T-cell (primary cell): ENCODE measurements around the gene CDC42SE2. TPM values are rescaled to one million over a fixed set of nuclear protein-coding genes. Genes with fewer than 3 reads are reported as not detected.
"Not testable (repeated sequence)": the region's sequence is repeated elsewhere in the genome, so short reads cannot be mapped to it uniquely, and the experiment has no call there.

Source experiments
- ATAC-seq, 4 experiments: fragments of 200-7000 bp in 3 of 4; fragments of 150-1000 bp in 1 of 4; cut with Tn5 transposase; replicated peaks in 1 of 4; 1 replicate in 3 of 4; 2 replicates in 1 of 4; pipeline ENCODE4 v1.10.0; 2021; ENCODE audit warnings: moderate library complexity in 3 of 4, mild to moderate bottlenecking in 2 of 4, moderate number of reproducible peaks in 1 of 4
- CTCF ChIA-PET, 2 donors: fragments of 300-600 bp; sonication (Branson Sonifier 250); formaldehyde crosslinking; loops; one replicate each; lab custom pipeline; 2022; ENCODE audit warnings: antibody characterized with exemption in 2 of 2; lab: Charles Lee
- POLR2A ChIA-PET, 2 donors: fragments of 300-600 bp; sonication (Branson Sonifier 250); formaldehyde crosslinking; loops; one replicate each; lab custom pipeline; 2022; ENCODE audit warnings: antibody characterized with exemption in 2 of 2; lab: Charles Lee
- DNase-seq, 35 experiments: peaks; one replicate each; pipeline versions ENCODE4 v3.0.0 to v3.0.0-alpha.2; 2013 to 2023
- H3K27ac ChIP-seq: one replicate; pipeline ENCODE4 v1.5.1; 2013; ENCODE audit warnings: low read length
- H3K27me3 ChIP-seq, 2 experiments: replicated peaks in 1 of 2; 1 replicate in 1 of 2; 2 replicates in 1 of 2; pipeline versions ENCODE4 v1.6.1 to v1.7.0; 2013; ENCODE audit warnings: low read length in 1 of 2, mixed read lengths in 1 of 2; ENCODE audit not compliant: control insufficient read depth in 2 of 2, insufficient read depth in 2 of 2; ENCODE audit errors: extremely low read depth in 1 of 2
- H3K36me3 ChIP-seq, 2 donors: 1 replicate in 1 of 2; 2 replicates in 1 of 2; pipeline versions ENCODE4 v1.6.1 to v1.7.0; 2013; ENCODE audit warnings: low read length in 1 of 2; ENCODE audit not compliant: control insufficient read depth in 2 of 2, insufficient read depth in 1 of 2; ENCODE audit errors: extremely low read depth in 1 of 2
- H3K4me1 ChIP-seq, 2 experiments: 1 replicate in 1 of 2; 2 replicates in 1 of 2; pipeline versions ENCODE4 v1.6.1 to v1.7.0; 2013; ENCODE audit warnings: low read length in 2 of 2, mixed read lengths in 1 of 2; ENCODE audit not compliant: insufficient read depth in 2 of 2, control insufficient read depth in 1 of 2; ENCODE audit errors: extremely low read depth in 1 of 2
- H3K4me3 ChIP-seq, 2 donors: 1 replicate in 1 of 2; 2 replicates in 1 of 2; pipeline versions ENCODE4 v1.5.1 to v1.7.0; 2013; ENCODE audit warnings: mild to moderate bottlenecking in 2 of 2, low read length in 1 of 2, moderate library complexity in 1 of 2; ENCODE audit not compliant: control insufficient read depth in 1 of 2; ENCODE audit errors: extremely low read depth in 1 of 2
- H3K9me3 ChIP-seq: 2 replicates; pipeline ENCODE4 v1.7.0; 2013
- H3K27ac Mint-ChIP-seq, 2 donors: one replicate each; pipeline ENCODE4 v1.8.0; 2020 to 2021; ENCODE audit warnings: mild to moderate bottlenecking in 2 of 2, mixed read lengths in 2 of 2
- H3K27me3 Mint-ChIP-seq, 2 donors: one replicate each; pipeline ENCODE4 v1.8.0; 2021 to 2022; ENCODE audit warnings: mixed read lengths in 2 of 2
- H3K36me3 Mint-ChIP-seq: one replicate; pipeline ENCODE4 v1.8.0; 2021; ENCODE audit warnings: mixed read lengths
- H3K4me1 Mint-ChIP-seq, 3 donors: one replicate each; pipeline ENCODE4 v1.8.0; 2020 to 2022; ENCODE audit warnings: mixed read lengths in 3 of 3, mild to moderate bottlenecking in 1 of 3
- H3K4me3 Mint-ChIP-seq, 3 donors: one replicate each; pipeline ENCODE4 v1.8.0; 2020 to 2022; ENCODE audit warnings: mild to moderate bottlenecking in 3 of 3, mixed read lengths in 3 of 3, moderate library complexity in 3 of 3
- H3K9me3 Mint-ChIP-seq, 3 donors: one replicate each; pipeline ENCODE4 v1.8.0; 2020 to 2022; ENCODE audit warnings: mixed read lengths in 3 of 3
- WGBS: methylation state at CpG from one replicate; pipeline ENCODE4 v1.1.5; 2013; ENCODE audit warnings: missing lambda C conversion rate; ENCODE audit not compliant: insufficient coverage; 5-methylcytosine and 5-hydroxymethylcytosine counted together
- total RNA-seq, 35 experiments: library from RNA in 6 of 35; stranded (reverse) in 6 of 35; fragments of 120-200 nt in 1 of 35; gene quantifications; one replicate each; pipeline versions ENCODE4 v1.2.1 to v1.2.4 and lab custom pipeline; 2013 to 2026

Gene CDC42SE2
- total RNA-seq, 5 donors from 2014 or later (not counting 1 experiment from before 2014, with no cell fraction given), result 229 to 259 (median 238) TPM

- H3K4me3 ChIP-seq, result no peak overlapping the region
- H3K4me1 ChIP-seq, result peaks cover 36 to 39% of the 10 kb centered on the region in 2 experiments
- DNase-seq, result peak in 26 of 35 experiments; percentile 11 to 90 (median 48)
- peaks cover 90 to 91% (median 91%) of the 10 kb centered on the region in 3 donors for H3K4me1 Mint-ChIP-seq
- peak; percentile 89 to 97 (median 96) for ATAC-seq
- H3K9me3 Mint-ChIP-seq, result no peaks in the 10 kb centered on the region
- H3K36me3 ChIP-seq, result peaks cover 5 to 78% of the 10 kb centered on the region in 2 donors
- CTCF ChIA-PET, result interaction anchor here in 1 of 2 donors (0.5 to 1.2 kb wide), 3 partner anchors 12 to 172 kb away, joined by 3 to 4 read pairs (median 3); no protein-coding TSS in a partner anchor
- POLR2A ChIA-PET, result interaction anchor here (0.6 to 0.7 kb wide), 2 partner anchors 9 to 118 kb away, joined by 3 to 4 read pairs; no protein-coding TSS in a partner anchor
- no peaks in the 10 kb centered on the region for H3K9me3 ChIP-seq
- no peaks in the 10 kb centered on the region for H3K27me3 ChIP-seq
- H3K27ac Mint-ChIP-seq, result peak overlapping the region; percentile 85 to 95
- no CpG with 5 or more reads among the region's 4 CpGs for WGBS
- peak overlapping the region; percentile 28 to 68 (median 56) for H3K4me3 Mint-ChIP-seq
- H3K27ac ChIP-seq, result peak overlapping the region; percentile 95
- no peaks in the 10 kb centered on the region for H3K27me3 Mint-ChIP-seq
- peaks cover 84% of the 10 kb centered on the region for H3K36me3 Mint-ChIP-seq
Measured at GRCh38 chr5:131394128-131394527, 130.3 kb downstream of the CDC42SE2 start.

- Mint-ChIP-seq H3K4me1 (peaks cover 77 to 84% (median 78%) of the 10 kb centered on the region in 3 donors), H3K27ac (peak overlapping the region; percentile 88 to 92), H3K4me3 (peak overlapping the region; percentile 3 to 60 (median 42)), H3K36me3 (peaks cover 81% of the 10 kb centered on the region), H3K9me3 (peaks cover 0 to 4% (median 0%) of the 10 kb centered on the region in 3 donors), H3K27me3 (no peaks in the 10 kb centered on the region)
- peaks cover 11 to 80% of the 10 kb centered on the region in 2 donors for H3K36me3 ChIP-seq
- no peak overlapping the region for H3K4me3 ChIP-seq
- POLR2A ChIA-PET, result interaction anchor here (0.7 to 1.5 kb wide), 6 partner anchors 10 to 138 kb away, joined by 3 to 5 read pairs (median 3); no protein-coding TSS in a partner anchor
- no peak for DNase-seq
- CTCF ChIA-PET, result interaction anchor here (0.6 to 1.7 kb wide), 5 partner anchors 12 to 131 kb away, joined by 3 to 4 read pairs (median 3); no protein-coding TSS in a partner anchor
- no peak for ATAC-seq
- WGBS, result no CpG with 5 or more reads among the region's 3 CpGs
- peak overlapping the region; percentile 95 for H3K27ac ChIP-seq
- peaks cover 29 to 33% of the 10 kb centered on the region in 2 experiments for H3K4me1 ChIP-seq
- no peaks in the 10 kb centered on the region for H3K9me3 ChIP-seq
- no peaks in the 10 kb centered on the region for H3K27me3 ChIP-seq
Measured at GRCh38 chr5:131396015-131396414, 132.2 kb downstream of the CDC42SE2 start.

GRCh38 chr5:131396630-131397273 is 132.9 kb downstream of the CDC42SE2 start:
- no peak overlapping the region for H3K4me3 ChIP-seq
- Mint-ChIP-seq H3K4me3 (peak overlapping the region in 2 of 3 donors; percentile 42 to 60), H3K4me1 (peaks cover 70 to 77% (median 76%) of the 10 kb centered on the region in 3 donors), H3K27me3 (no peaks in the 10 kb centered on the region), H3K36me3 (peaks cover 77% of the 10 kb centered on the region), H3K9me3 (peaks cover 0 to 4% (median under 1%) of the 10 kb centered on the region in 3 donors), H3K27ac (peak overlapping the region; percentile 88 to 92)
- POLR2A ChIA-PET, result interaction anchor here (0.6 to 1.5 kb wide), 7 partner anchors 10 to 149 kb away, joined by 3 to 11 read pairs (median 3); no protein-coding TSS in a partner anchor
- H3K36me3 ChIP-seq, result peaks cover 6 to 72% of the 10 kb centered on the region in 2 donors
- H3K27ac ChIP-seq, result peak overlapping the region; percentile 95
- H3K9me3 ChIP-seq, result no peaks in the 10 kb centered on the region
- H3K27me3 ChIP-seq, result no peaks in the 10 kb centered on the region
- ATAC-seq (no peak), DNase-seq (no peak)
- H3K4me1 ChIP-seq, result peaks cover 29 to 33% of the 10 kb centered on the region in 2 experiments
- CTCF ChIA-PET, result interaction anchor here (0.8 to 1.7 kb wide), 4 partner anchors 15 to 131 kb away, joined by 3 to 4 read pairs (median 3); no protein-coding TSS in a partner anchor
- no CpG with 5 or more reads among the region's 5 CpGs for WGBS

GRCh38 chr5:131399007-131399406 is 135.2 kb downstream of the CDC42SE2 start:
- Histone ChIP-seq H3K27ac (peak overlapping the region; percentile 26), H3K4me1 (peaks cover 15 to 24% of the 10 kb centered on the region in 2 experiments), H3K36me3 (peaks cover 6 to 56% of the 10 kb centered on the region in 2 donors)
- POLR2A ChIA-PET, result interaction anchor here in 1 of 2 donors (0.6 kb wide), 1 partner anchor 39 kb away, joined by 3 read pairs; no protein-coding TSS in a partner anchor
- H3K27me3 Mint-ChIP-seq, CTCF ChIA-PET, ATAC-seq, DNase-seq, H3K4me3 ChIP-seq, H3K9me3 ChIP-seq, H3K27me3 ChIP-seq: not testable (repeated sequence)
- WGBS, result 94% methylated on average over 5 of the region's 6 CpGs
- Mint-ChIP-seq H3K4me1 (peaks cover 50 to 58% (median 54%) of the 10 kb centered on the region in 3 donors), H3K27ac (peak overlapping the region; percentile 70 to 84), H3K4me3 (peak overlapping the region in 1 of 3 donors; percentile 31), H3K36me3 (peaks cover 75% of the 10 kb centered on the region), H3K9me3 (peaks cover 5 to 18% (median 11%) of the 10 kb centered on the region in 3 donors)

GRCh38 chr5:131400585-131400984 is 136.7 kb downstream of the CDC42SE2 start:
- ATAC-seq, result no peak
- H3K27ac ChIP-seq, result peak overlapping the region; percentile 10
- no peaks in the 10 kb centered on the region for H3K27me3 ChIP-seq
- ChIA-PET CTCF (interaction anchor here (0.6 to 0.7 kb wide), 4 partner anchors 19 to 242 kb away, joined by 3 to 7 read pairs (median 3); no protein-coding TSS in a partner anchor), POLR2A (no interaction called here)
- Mint-ChIP-seq H3K9me3 (peaks cover 5 to 18% (median 11%) of the 10 kb centered on the region in 3 donors), H3K27ac (peak overlapping the region; percentile 60 to 79), H3K4me3 (no peak overlapping the region), H3K4me1 (peaks cover 40 to 54% (median 41%) of the 10 kb centered on the region in 3 donors), H3K27me3 (no peaks in the 10 kb centered on the region), H3K36me3 (peaks cover 80% of the 10 kb centered on the region)
- peaks cover 8 to 13% of the 10 kb centered on the region in 2 experiments for H3K4me1 ChIP-seq
- H3K9me3 ChIP-seq, result peaks cover 2% of the 10 kb centered on the region
- 100% methylated on average over 2 of the region's 3 CpGs for WGBS
- H3K36me3 ChIP-seq, result peaks cover 6 to 48% of the 10 kb centered on the region in 2 donors
- no peak overlapping the region for H3K4me3 ChIP-seq
- DNase-seq, result no peak

GRCh38 chr5:131405674-131406073 is 141.8 kb downstream of the CDC42SE2 start:
- peaks cover 5 to 17% (median 11%) of the 10 kb centered on the region in 3 donors for H3K9me3 Mint-ChIP-seq
- H3K36me3 Mint-ChIP-seq, result peaks cover 81% of the 10 kb centered on the region
- peaks cover 5 to 22% (median 21%) of the 10 kb centered on the region in 3 donors for H3K4me1 Mint-ChIP-seq
- Histone ChIP-seq H3K27me3 (no peaks in the 10 kb centered on the region), H3K4me3 (no peak overlapping the region), H3K4me1 (no peaks in the 10 kb centered on the region), H3K9me3 (peaks cover 2% of the 10 kb centered on the region), H3K27ac (no peak overlapping the region), H3K36me3 (peaks cover 16 to 36% of the 10 kb centered on the region in 2 donors)
- peak in 3 of 4 experiments; percentile 18 to 30 (median 21) for ATAC-seq
- H3K27me3 Mint-ChIP-seq, result no peaks in the 10 kb centered on the region
- 100% methylated on average over 1 of the region's 2 CpGs for WGBS
- no peak for DNase-seq
- POLR2A ChIA-PET, result interaction anchor here in 1 of 2 donors (0.5 to 1.1 kb wide), 4 partner anchors 9 to 75 kb away, joined by 3 to 6 read pairs (median 3); no protein-coding TSS in a partner anchor
- H3K27ac Mint-ChIP-seq, result peak overlapping the region; percentile 58 to 64
- no peak overlapping the region for H3K4me3 Mint-ChIP-seq
- CTCF ChIA-PET, result interaction anchor here in 1 of 2 donors (1.1 to 1.5 kb wide), 2 partner anchors 10 to 24 kb away, joined by 3 to 7 read pairs; no protein-coding TSS in a partner anchor
